HCT116 (cell line): ENCODE results near the gene SPRR5. TPM values are rescaled to one million over a fixed set of nuclear protein-coding genes. Genes with fewer than 3 reads are reported as not detected.

Source experiments
- ATAC-seq: fragments of 200-7000 bp; cut with Tn5 transposase; 2 replicates; pipeline ENCODE4 v1.9.1; 2020; ENCODE audit warnings: mild to moderate bottlenecking, moderate library complexity
- BruUV-seq: library from RNA; stranded (reverse); fragments of 400-500 nt; replicated peaks from 2 replicates; lab custom pipeline; 2021; lab: Mats Ljungman, UMichigan
- CTCF ChIA-PET: fragments of 300-600 bp; sonication (Branson Sonifier 250); formaldehyde crosslinking; loops from one replicate; lab custom pipeline; 2021; ENCODE audit warnings: antibody characterized with exemption; lab: Charles Lee
- POLR2A ChIA-PET: fragments of 300-600, 350-600 bp; sonication (Branson Sonifier 250); formaldehyde crosslinking; loops from one replicate; lab custom pipeline; 2021; ENCODE audit warnings: antibody characterized with exemption; lab: Charles Lee
- RAD21 ChIA-PET, 2 experiments: fragments of 300-600 bp; sonication (Branson Sonifier 250); formaldehyde crosslinking; loops; one replicate each; lab custom pipeline; 2023; ENCODE audit warnings: low total read pairs in 2 of 2; ENCODE audit not compliant: uncharacterized antibody in 2 of 2, unreplicated experiment in 2 of 2, low non-redundant PET in 1 of 2; lab: Charles Lee
- DNase-seq: peaks from one replicate; pipeline ENCODE4 v3.0.0-alpha.2; 2010; ENCODE audit warnings: low read depth, low spot score
- H2AFZ ChIP-seq: fragments of 200-600 bp; shearing (Covaris generic), sonication (generic); 2 replicates; pipeline ENCODE4 v1.6.1; 2017; ENCODE audit warnings: low read depth, mixed run types, mixed read lengths, antibody characterized with exemption, low read length; ENCODE audit not compliant: poor library complexity, severe bottlenecking
- H3K27ac ChIP-seq: 2 replicates; pipeline ENCODE4 v1.5.1; 2012; ENCODE audit warnings: low read depth, low read length
- H3K27me3 ChIP-seq: fragments of 200-600 bp; sonication (generic); 2 replicates; pipeline ENCODE4 v1.6.1; 2016; ENCODE audit warnings: mixed run types, low read length, mixed read lengths; ENCODE audit not compliant: insufficient read depth
- H3K36me3 ChIP-seq, 2 experiments: fragments of 200-500 bp in 1 of 2; fragments of 200-600 bp in 1 of 2; sonication (Bioruptor generic) in 1 of 2; sonication (generic) in 1 of 2; 2 replicates each; pipeline versions ENCODE4 v1.5.1 to v1.6.1; 2014 to 2016; ENCODE audit warnings: low read length in 2 of 2, inconsistent platforms in 1 of 2, mixed read lengths in 1 of 2, mixed run types in 1 of 2; ENCODE audit not compliant: insufficient read depth in 2 of 2, control insufficient read depth in 1 of 2
- H3K4me1 ChIP-seq, 2 experiments: fragments of 200-600 bp in 1 of 2; sonication (generic) in 1 of 2; 2 replicates each; pipeline versions ENCODE4 v1.5.1 to v1.6.1; 2012 to 2017; ENCODE audit warnings: low read length in 2 of 2, inconsistent platforms in 1 of 2, mild to moderate bottlenecking in 1 of 2, mixed read lengths in 1 of 2, mixed run types in 1 of 2, moderate library complexity in 1 of 2; ENCODE audit not compliant: insufficient read depth in 2 of 2, control insufficient read depth in 1 of 2
- H3K4me2 ChIP-seq: fragments of 200-600 bp; sonication (generic); 2 replicates; pipeline ENCODE4 v1.6.1; 2017; ENCODE audit warnings: mixed run types, low read length, mixed read lengths
- H3K4me3 ChIP-seq, 2 experiments: fragments of 200-600 bp in 1 of 2; sonication (generic) in 1 of 2; replicated peaks in 1 of 2; 2 replicates each; pipeline ENCODE4 v1.5.1; 2011 to 2016; ENCODE audit warnings: low read length in 2 of 2, control low read depth in 1 of 2, low read depth in 1 of 2, mild to moderate bottlenecking in 1 of 2, mixed read lengths in 1 of 2, mixed run types in 1 of 2
- H3K79me2 ChIP-seq: fragments of 200-600 bp; sonication (generic); 2 replicates; pipeline ENCODE4 v1.6.1; 2017; ENCODE audit warnings: mild to moderate bottlenecking, mixed run types, low read length, moderate library complexity, mixed read lengths; ENCODE audit not compliant: insufficient read depth
- H3K9ac ChIP-seq: fragments of 200-600 bp; sonication (generic); 2 replicates; pipeline ENCODE4 v1.6.1; 2016; ENCODE audit warnings: low read length, mixed read lengths
- H3K9me2 ChIP-seq: fragments of 200-600 bp; sonication (generic), shearing (Covaris generic); 2 replicates; pipeline ENCODE4 v1.6.1; 2017; ENCODE audit warnings: mixed run types, mild to moderate bottlenecking, moderate library complexity; ENCODE audit not compliant: insufficient read depth
- H3K9me3 ChIP-seq, 2 experiments: fragments of 200-500 bp in 1 of 2; fragments of 200-600 bp in 1 of 2; sonication (Bioruptor generic) in 1 of 2; sonication (generic) in 1 of 2; 2 replicates each; pipeline ENCODE4 v1.6.1; 2014 to 2017; ENCODE audit warnings: low read length in 2 of 2, mixed read lengths in 2 of 2, inconsistent platforms in 1 of 2, low read depth in 1 of 2, mild to moderate bottlenecking in 1 of 2, mixed run types in 1 of 2, moderate library complexity in 1 of 2; ENCODE audit not compliant: control insufficient read depth in 1 of 2, insufficient read depth in 1 of 2
- H4K20me1 ChIP-seq: fragments of 200-600 bp; sonication (generic), shearing (Covaris generic); 2 replicates; pipeline ENCODE4 v1.6.1; 2017; ENCODE audit warnings: mixed run types, mild to moderate bottlenecking, moderate library complexity; ENCODE audit not compliant: insufficient read depth
- CTCF ChIP-seq, 3 experiments: fragments of 200-600 bp in 1 of 3; sonication (generic) in 1 of 3; IDR thresholded peaks in 2 of 3; conservative IDR thresholded peaks in 1 of 3; 2 replicates each; pipeline ENCODE4 v1.5.1; 2012 to 2017; ENCODE audit warnings: low read depth in 2 of 3, low read length in 2 of 3, antibody characterized with exemption in 1 of 3, borderline replicate concordance in 1 of 3, control low read depth in 1 of 3, mild to moderate bottlenecking in 1 of 3, mixed read lengths in 1 of 3, mixed run types in 1 of 3, moderate library complexity in 1 of 3; ENCODE audit not compliant: insufficient read depth in 1 of 3
- ELF1 ChIP-seq: IDR thresholded peaks from 2 replicates; pipeline ENCODE4 v1.6.1; 2012; ENCODE audit warnings: low read depth, borderline replicate concordance
- EZH2 ChIP-seq: fragments of 200-600 bp; sonication (generic); IDR thresholded peaks from 2 replicates; pipeline ENCODE4 v1.6.1; 2017; ENCODE audit warnings: antibody characterized with exemption, mixed run types
- FOSL1 ChIP-seq: IDR thresholded peaks from 2 replicates; pipeline ENCODE4 v1.6.1; 2012; ENCODE audit warnings: low read depth
- POLR2AphosphoS5 ChIP-seq: IDR thresholded peaks from 2 replicates; pipeline ENCODE4 v1.6.1; 2011; ENCODE audit warnings: mild to moderate bottlenecking, low read depth, low read length, moderate library complexity
- TCF7L2 ChIP-seq: IDR thresholded peaks from 2 replicates; pipeline ENCODE4 v1.7.0; 2011; ENCODE audit warnings: borderline replicate concordance, inconsistent platforms; ENCODE audit not compliant: insufficient read depth, insufficient read length; ENCODE audit errors: extremely low read depth
- ZNF274 ChIP-seq: fragments of 200-500 bp; sonication (Bioruptor generic); IDR thresholded peaks from 2 replicates; pipeline ENCODE4 v1.6.1; 2014; ENCODE audit warnings: mild to moderate bottlenecking, low read depth, low read length, inconsistent platforms
- intact Hi-C: fragments of 100-400 bp; cut with micrococcal nuclease; formaldehyde crosslinking; loops from 2 replicates; pipeline ENCODE4 v1.10.0; 2022
- total RNA-seq: library from RNA; stranded (reverse); gene quantifications from one replicate; pipeline ENCODE4 v1.2.1, GENCODE V29; 2021; ENCODE audit not compliant: unreplicated experiment
- TF ChIP-seq, protein P1 (sequence below): IDR thresholded peaks from 2 replicates; pipeline ENCODE4 v1.6.1; 2012; ENCODE audit warnings: low read depth
- TF ChIP-seq, protein P2 (sequence below): IDR thresholded peaks from 2 replicates; pipeline ENCODE4 v1.6.1; 2012

The SPRR5 gene
- total RNA-seq, 1 experiment from 2014 or later: not detected

DNA sequence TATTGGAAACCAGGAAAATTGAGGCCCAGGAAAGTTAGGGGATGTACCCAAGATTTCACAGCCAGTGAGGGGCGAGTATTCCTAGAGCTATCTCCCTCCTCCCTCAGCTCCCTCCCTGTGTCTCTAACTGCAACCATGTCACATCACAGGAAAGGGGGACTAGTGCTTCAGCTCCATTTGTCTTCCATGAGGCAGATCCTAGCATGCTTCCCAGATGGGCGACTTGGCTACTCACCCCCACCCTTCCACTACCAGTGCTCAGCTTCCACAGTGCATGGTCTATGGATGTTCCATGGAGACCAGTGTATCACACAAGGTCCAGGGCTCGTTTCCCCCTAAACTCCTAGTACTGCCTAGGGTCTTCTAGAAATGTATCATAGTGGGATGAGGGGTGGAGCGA lies 18.8 kb downstream of the SPRR5 start (continued):
- TF ChIP-seq, protein P1, sequence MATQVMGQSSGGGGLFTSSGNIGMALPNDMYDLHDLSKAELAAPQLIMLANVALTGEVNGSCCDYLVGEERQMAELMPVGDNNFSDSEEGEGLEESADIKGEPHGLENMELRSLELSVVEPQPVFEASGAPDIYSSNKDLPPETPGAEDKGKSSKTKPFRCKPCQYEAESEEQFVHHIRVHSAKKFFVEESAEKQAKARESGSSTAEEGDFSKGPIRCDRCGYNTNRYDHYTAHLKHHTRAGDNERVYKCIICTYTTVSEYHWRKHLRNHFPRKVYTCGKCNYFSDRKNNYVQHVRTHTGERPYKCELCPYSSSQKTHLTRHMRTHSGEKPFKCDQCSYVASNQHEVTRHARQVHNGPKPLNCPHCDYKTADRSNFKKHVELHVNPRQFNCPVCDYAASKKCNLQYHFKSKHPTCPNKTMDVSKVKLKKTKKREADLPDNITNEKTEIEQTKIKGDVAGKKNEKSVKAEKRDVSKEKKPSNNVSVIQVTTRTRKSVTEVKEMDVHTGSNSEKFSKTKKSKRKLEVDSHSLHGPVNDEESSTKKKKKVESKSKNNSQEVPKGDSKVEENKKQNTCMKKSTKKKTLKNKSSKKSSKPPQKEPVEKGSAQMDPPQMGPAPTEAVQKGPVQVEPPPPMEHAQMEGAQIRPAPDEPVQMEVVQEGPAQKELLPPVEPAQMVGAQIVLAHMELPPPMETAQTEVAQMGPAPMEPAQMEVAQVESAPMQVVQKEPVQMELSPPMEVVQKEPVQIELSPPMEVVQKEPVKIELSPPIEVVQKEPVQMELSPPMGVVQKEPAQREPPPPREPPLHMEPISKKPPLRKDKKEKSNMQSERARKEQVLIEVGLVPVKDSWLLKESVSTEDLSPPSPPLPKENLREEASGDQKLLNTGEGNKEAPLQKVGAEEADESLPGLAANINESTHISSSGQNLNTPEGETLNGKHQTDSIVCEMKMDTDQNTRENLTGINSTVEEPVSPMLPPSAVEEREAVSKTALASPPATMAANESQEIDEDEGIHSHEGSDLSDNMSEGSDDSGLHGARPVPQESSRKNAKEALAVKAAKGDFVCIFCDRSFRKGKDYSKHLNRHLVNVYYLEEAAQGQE: no peak
- no peak for TF ChIP-seq FOSL1
- TF ChIP-seq CTCF (IDR thresholded peaks at IDR 0.05 in 2 of 3, conservative IDR thresholded peaks at IDR 0.05 in 1 of 3; ENCODE audit: borderline replicate concordance in 1 of 3, insufficient read depth in 1 of 3, low read depth in 2 of 3, low read length in 2 of 3): no peak
- TF ChIP-seq, all 23 proteins: peak for 0

DNA sequence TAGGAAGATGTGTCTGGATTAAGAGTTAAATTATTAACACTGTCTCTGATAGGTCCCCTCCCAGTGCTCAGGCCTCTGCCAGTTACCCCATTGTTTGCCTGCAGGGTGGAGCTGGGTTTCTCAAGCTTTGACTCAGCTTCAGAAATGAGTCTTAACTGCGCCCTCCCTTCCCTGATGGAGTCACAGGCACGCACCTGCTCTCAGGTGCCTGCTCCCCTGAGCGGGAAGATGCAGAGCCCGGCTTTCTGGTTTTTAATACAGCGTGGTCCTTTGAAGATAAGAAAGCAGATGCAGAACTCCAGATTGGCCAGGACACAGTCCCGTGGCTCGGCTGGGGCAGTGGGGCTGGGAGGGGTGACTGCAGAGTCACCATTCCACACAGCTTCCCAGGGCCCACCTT lies 20.2 kb downstream of the SPRR5 start:
- no peaks in the 10 kb centered on the region for H3K9me3 ChIP-seq
- H4K20me1 ChIP-seq: no peaks in the 10 kb centered on the region; the same call in 1 of the 2 replicates
- no peak overlapping the region for H2AFZ ChIP-seq
- intact Hi-C loops: no loop called here
- TF ChIP-seq ZNF274: no peak
- TF ChIP-seq TCF7L2: no peak
- no peak for TF ChIP-seq POLR2AphosphoS5
- no peak for TF ChIP-seq ELF1
- no peak for TF ChIP-seq EZH2
- TF ChIP-seq CTCF (IDR thresholded peaks at IDR 0.05 in 2 of 3, conservative IDR thresholded peaks at IDR 0.05 in 1 of 3; ENCODE audit: borderline replicate concordance in 1 of 3, insufficient read depth in 1 of 3, low read depth in 2 of 3, low read length in 2 of 3): no peak
- TF ChIP-seq, protein P2, sequence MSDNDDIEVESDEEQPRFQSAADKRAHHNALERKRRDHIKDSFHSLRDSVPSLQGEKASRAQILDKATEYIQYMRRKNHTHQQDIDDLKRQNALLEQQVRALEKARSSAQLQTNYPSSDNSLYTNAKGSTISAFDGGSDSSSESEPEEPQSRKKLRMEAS: no peak
- TF ChIP-seq, protein P1: no peak
- no peak overlapping the region for H3K9ac ChIP-seq
- H3K36me3 ChIP-seq: no peaks in the 10 kb centered on the region
- no peaks in the 10 kb centered on the region for H3K4me1 ChIP-seq
- ATAC-seq (no peak), DNase-seq (no peak)
- peaks cover 21% of the 10 kb centered on the region for H3K27me3 ChIP-seq
- no peaks in the 10 kb centered on the region for H3K79me2 ChIP-seq
- no peak overlapping the region for H3K4me3 ChIP-seq
- RAD21 ChIA-PET: no interaction called here
- no peak overlapping the region for H3K4me2 ChIP-seq
- CTCF ChIA-PET: no interaction called here
- no peaks in the 10 kb centered on the region for H3K9me2 ChIP-seq
- H3K27ac ChIP-seq: no peak overlapping the region
- no TSS peak for BruUV-seq
- POLR2A ChIA-PET: no interaction called here
